ENCODE data around the gene GOLGA8B.

DNA sequence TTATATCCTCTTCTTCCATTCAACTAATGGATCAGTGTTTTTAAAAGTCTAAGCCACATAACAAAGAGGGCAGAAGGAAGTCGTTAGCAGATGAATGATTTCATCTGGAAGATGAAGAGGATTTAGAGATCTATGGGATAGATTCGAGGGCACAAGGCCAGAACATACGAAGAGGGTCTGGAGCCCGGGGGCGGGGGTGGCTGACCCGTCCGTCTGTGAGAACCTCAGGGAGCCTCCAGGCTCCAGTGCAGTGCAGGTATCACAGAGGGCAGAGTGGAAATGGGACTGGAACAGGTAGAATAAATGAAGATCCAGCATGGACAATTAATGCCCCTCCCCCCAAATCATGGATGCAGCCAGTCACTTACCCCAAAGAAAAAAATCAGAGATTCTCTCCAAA, 1.5 kb upstream of the GOLGA8B start:
- TF ChIP-seq FOXM1 (IDR thresholded peaks at IDR 0.05; ENCODE audit: borderline replicate concordance) (no peak), SP1 (IDR thresholded peaks at IDR 0.05) (no peak), NFRKB (IDR thresholded peaks at IDR 0.05) (no peak), FOXK2 (IDR thresholded peaks at IDR 0.05) (no peak), LEF1 (IDR thresholded peaks at IDR 0.05; ENCODE audit: borderline replicate concordance) (no peak), HDGF (IDR thresholded peaks at IDR 0.05; ENCODE audit: borderline replicate concordance) (no peak), SUZ12 (IDR thresholded peaks at IDR 0.05) (no peak), ZNF384 (IDR thresholded peaks at IDR 0.05) (no peak), BHLHE40 (IDR thresholded peaks at IDR 0.05; ENCODE audit: borderline replicate concordance) (no peak)
- TF ChIP-seq, protein P1, sequence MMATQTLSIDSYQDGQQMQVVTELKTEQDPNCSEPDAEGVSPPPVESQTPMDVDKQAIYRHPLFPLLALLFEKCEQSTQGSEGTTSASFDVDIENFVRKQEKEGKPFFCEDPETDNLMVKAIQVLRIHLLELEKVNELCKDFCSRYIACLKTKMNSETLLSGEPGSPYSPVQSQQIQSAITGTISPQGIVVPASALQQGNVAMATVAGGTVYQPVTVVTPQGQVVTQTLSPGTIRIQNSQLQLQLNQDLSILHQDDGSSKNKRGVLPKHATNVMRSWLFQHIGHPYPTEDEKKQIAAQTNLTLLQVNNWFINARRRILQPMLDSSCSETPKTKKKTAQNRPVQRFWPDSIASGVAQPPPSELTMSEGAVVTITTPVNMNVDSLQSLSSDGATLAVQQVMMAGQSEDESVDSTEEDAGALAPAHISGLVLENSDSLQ (IDR thresholded peaks at IDR 0.05): no peak
